ENCODE data around the gene MAN2A2. TPM values are rescaled to one million over a fixed set of nuclear protein-coding genes. Genes with fewer than 3 reads are reported as not detected.

Gene MAN2A2
- total and polyA plus RNA-seq, 9 of the 15 experiments (the other 6 are each of a cell fraction or from before 2014, with no cell fraction given): 7.3 to 151 (median 43.4) TPM

DNA sequence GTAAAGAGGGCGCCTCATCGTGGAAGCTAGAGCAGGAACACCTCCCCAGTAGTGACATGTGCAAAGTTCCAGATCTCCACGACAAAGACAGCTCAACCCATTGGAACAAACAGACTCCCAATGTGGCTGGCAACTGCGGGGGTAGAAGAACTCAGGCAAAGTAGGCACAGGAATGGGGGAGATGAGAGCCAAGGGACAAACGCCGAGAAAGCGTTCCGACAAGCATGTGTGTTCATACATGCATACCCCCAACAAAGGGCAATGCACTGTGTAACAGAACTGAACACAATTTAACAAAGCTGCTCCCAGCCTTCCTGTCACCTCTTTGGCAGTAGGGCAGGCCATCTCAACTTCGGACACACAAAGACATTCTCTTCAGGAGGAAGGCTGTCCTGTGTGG, 63.2 kb downstream of the MAN2A2 start (continued):
- TF ChIP-seq CBFA2T2 (conservative IDR thresholded peaks at IDR 0.05) (no peak), IRF2 (CRISPR knock-in tag; IDR thresholded peaks at IDR 0.05) (0 out of 2 replicates have a peak, but pooled peaks have one; percentile 42), SUPT5H (IDR thresholded peaks at IDR 0.05) (peak; percentile 45; the same call in 1 of the 2 replicates), CBX5 (IDR thresholded peaks at IDR 0.05; ENCODE audit: borderline replicate concordance, low read depth) (no peak)

DNA sequence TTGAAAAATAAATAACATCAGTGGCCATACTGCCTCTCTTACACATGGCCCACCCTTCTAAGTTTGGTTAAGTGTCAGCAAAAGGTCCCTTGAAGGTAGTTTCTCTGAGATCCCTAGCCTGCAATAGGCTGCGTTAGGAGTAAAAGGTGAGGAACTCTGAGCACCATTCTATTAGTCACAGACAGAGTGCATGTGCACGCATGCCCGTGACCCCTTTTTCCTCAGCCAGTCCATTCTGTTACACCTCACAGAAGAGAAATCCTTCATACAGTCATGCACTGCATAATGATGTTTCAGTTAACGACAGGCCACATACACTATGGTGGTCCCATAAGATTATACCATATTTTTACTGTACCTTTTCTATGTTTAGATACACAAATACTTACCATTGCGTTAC, 64.1 kb downstream of the MAN2A2 start:
- ChIA-PET CTCF (ENCODE audit: low intra/inter-chr PET ratio) (no interaction called here), POLR2A (interaction anchor here (1.0 to 6.7 kb wide), 6 partner anchors 9 to 32 kb away, joined by 3 to 65 read pairs (median 5); partner anchors contain the start of genes RCCD1 and UNC45A)
- in situ Hi-C loops (cut with MboI): no loop called here
- peaks cover 91% of the 10 kb centered on the region for H3K36me3 ChIP-seq (ENCODE audit: control insufficient read depth, insufficient read depth, low read length)
- peaks cover 2% of the 10 kb centered on the region for H3K9me1 ChIP-seq (ENCODE audit: control insufficient read depth, insufficient read depth, low read length)
- H3K4me3 ChIP-seq: no peak overlapping the region
- no peak overlapping the region for H3K4me2 ChIP-seq (ENCODE audit: insufficient read depth, low read length)
- no peaks in the 10 kb centered on the region; a peak in 1 of 5 replicates for H3K4me1 ChIP-seq (replicated peaks in 1 of 2; ENCODE audit: control insufficient read depth in 2 of 2, insufficient read depth in 2 of 2, low read length in 2 of 2)
- H3K27ac ChIP-seq (ENCODE audit: extremely low read depth, low read depth, low read length): no peak overlapping the region
- DNase-seq (ENCODE audit: extremely low read depth in 1 of 4, low spot score in 3 of 4) (no peak), ATAC-seq (no peak), FAIRE-seq (no peak)
- WGBS (ENCODE audit: insufficient coverage, low coverage, missing lambda C conversion rate): 91% methylated on average over 5 of the region's 5 CpGs
- no peaks in the 10 kb centered on the region for H3K27me3 ChIP-seq (ENCODE audit: control insufficient read depth in 2 of 2, insufficient read depth in 2 of 2, low read length in 2 of 2)
- H2AFZ ChIP-seq (ENCODE audit: low read depth, low read length): no peak overlapping the region
- peaks cover 10% of the 10 kb centered on the region; the same call in 2 of the 3 replicates for H3K79me2 ChIP-seq (ENCODE audit: control insufficient read depth, insufficient read depth, low read length)
- intact Hi-C loops (cut with micrococcal nuclease): no loop called here
- H3K9me3 ChIP-seq (replicated peaks; ENCODE audit: control insufficient read depth, insufficient read depth, low read depth, low read length): no peaks in the 10 kb centered on the region; the same call in 1 of the 2 replicates
- H4K20me1 ChIP-seq (replicated peaks; ENCODE audit: control insufficient read depth, insufficient read depth, low read length): peaks cover 7% of the 10 kb centered on the region; the same call in 1 of the 2 replicates
- no TSS peak for BruUV-seq (replicated peaks)
- H3K9ac ChIP-seq (ENCODE audit: insufficient read depth in 1 of 2, low read depth in 2 of 2, low read length in 2 of 2): no peak overlapping the region
- no peak for TF ChIP-seq MCM7 (IDR thresholded peaks at IDR 0.05)
- no peak for TF ChIP-seq EWSR1 (IDR thresholded peaks at IDR 0.05; ENCODE audit: borderline replicate concordance, low read depth, partially characterized antibody)
- TF ChIP-seq, protein P1, sequence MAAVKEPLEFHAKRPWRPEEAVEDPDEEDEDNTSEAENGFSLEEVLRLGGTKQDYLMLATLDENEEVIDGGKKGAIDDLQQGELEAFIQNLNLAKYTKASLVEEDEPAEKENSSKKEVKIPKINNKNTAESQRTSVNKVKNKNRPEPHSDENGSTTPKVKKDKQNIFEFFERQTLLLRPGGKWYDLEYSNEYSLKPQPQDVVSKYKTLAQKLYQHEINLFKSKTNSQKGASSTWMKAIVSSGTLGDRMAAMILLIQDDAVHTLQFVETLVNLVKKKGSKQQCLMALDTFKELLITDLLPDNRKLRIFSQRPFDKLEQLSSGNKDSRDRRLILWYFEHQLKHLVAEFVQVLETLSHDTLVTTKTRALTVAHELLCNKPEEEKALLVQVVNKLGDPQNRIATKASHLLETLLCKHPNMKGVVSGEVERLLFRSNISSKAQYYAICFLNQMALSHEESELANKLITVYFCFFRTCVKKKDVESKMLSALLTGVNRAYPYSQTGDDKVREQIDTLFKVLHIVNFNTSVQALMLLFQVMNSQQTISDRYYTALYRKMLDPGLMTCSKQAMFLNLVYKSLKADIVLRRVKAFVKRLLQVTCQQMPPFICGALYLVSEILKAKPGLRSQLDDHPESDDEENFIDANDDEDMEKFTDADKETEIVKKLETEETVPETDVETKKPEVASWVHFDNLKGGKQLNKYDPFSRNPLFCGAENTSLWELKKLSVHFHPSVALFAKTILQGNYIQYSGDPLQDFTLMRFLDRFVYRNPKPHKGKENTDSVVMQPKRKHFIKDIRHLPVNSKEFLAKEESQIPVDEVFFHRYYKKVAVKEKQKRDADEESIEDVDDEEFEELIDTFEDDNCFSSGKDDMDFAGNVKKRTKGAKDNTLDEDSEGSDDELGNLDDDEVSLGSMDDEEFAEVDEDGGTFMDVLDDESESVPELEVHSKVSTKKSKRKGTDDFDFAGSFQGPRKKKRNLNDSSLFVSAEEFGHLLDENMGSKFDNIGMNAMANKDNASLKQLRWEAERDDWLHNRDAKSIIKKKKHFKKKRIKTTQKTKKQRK (IDR thresholded peaks at IDR 0.05; ENCODE audit: borderline replicate concordance, low read depth, low read length): no peak
- no peak for TF ChIP-seq SMARCE1 (IDR thresholded peaks at IDR 0.05)
- TF ChIP-seq, protein P2, sequence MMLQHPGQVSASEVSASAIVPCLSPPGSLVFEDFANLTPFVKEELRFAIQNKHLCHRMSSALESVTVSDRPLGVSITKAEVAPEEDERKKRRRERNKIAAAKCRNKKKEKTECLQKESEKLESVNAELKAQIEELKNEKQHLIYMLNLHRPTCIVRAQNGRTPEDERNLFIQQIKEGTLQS (IDR thresholded peaks at IDR 0.05): no peak
- TF ChIP-seq, protein P2 (CRISPR knock-in tag; conservative IDR thresholded peaks at IDR 0.05): no peak
- TF ChIP-seq, protein P3, sequence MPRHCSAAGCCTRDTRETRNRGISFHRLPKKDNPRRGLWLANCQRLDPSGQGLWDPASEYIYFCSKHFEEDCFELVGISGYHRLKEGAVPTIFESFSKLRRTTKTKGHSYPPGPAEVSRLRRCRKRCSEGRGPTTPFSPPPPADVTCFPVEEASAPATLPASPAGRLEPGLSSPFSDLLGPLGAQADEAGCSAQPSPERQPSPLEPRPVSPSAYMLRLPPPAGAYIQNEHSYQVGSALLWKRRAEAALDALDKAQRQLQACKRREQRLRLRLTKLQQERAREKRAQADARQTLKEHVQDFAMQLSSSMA (CRISPR knock-in tag; IDR thresholded peaks at IDR 0.05): no peak
- TF ChIP-seq ZBTB17 (CRISPR knock-in tag; IDR thresholded peaks at IDR 0.05): no peak
- no peak for TF ChIP-seq ATF7 (IDR thresholded peaks at IDR 0.05)
- no peak for TF ChIP-seq DACH1 (IDR thresholded peaks at IDR 0.05; ENCODE audit: partially characterized antibody)
